ENCODE results near the gene RBMS3. TPM values are rescaled to one million over a fixed set of nuclear protein-coding genes. Genes with fewer than 3 reads are reported as not detected.

RBMS3 gene
- total RNA-seq, 2 experiments from 2014 or later = 1.0 TPM; not detected in 1

- intact Hi-C loops (cut with micrococcal nuclease; ENCODE audit: unreplicated experiment) = no loop called here
- Histone ChIP-seq H3K4me1 (ENCODE audit: insufficient read depth, low read length, poor library complexity, severe bottlenecking) (no peaks in the 10 kb centered on the region), H3K4me3 (ENCODE audit: low read depth, low read length, poor library complexity, severe bottlenecking) (no peak overlapping the region), H4K20me1 (ENCODE audit: insufficient read depth, low read length) (no peaks in the 10 kb centered on the region), H3K27ac (ENCODE audit: low read depth, low read length, poor library complexity, severe bottlenecking) (no peak overlapping the region), H3K36me3 (ENCODE audit: insufficient read depth, low read length) (no peaks in the 10 kb centered on the region), H2AFZ (ENCODE audit: low read length) (no peak overlapping the region), H3K4me2 (ENCODE audit: low read length) (peak overlapping the region; percentile 6; the same call in 1 of the 2 replicates), H3K79me2 (ENCODE audit: insufficient read depth, low read depth, low read length) (no peaks in the 10 kb centered on the region), H3K9me3 (ENCODE audit: low read length) (no peaks in the 10 kb centered on the region), H3K9me2 (ENCODE audit: insufficient read depth, low read length) (no peaks in the 10 kb centered on the region)
- no TSS peak for BruUV-seq (replicated peaks)
- POLR2A ChIA-PET = interaction anchor here (0.7 kb wide), 1 partner anchor 791 kb away, joined by 3 read pairs; no protein-coding TSS in a partner anchor
- CTCF ChIA-PET (ENCODE audit: unreplicated experiment) = no interaction called here
- TF ChIP-seq CTCF (conservative IDR thresholded peaks at IDR 0.05; ENCODE audit: low read length) = no peak
- TF ChIP-seq EZH2phosphoT487 (IDR thresholded peaks at IDR 0.05; ENCODE audit: borderline replicate concordance, low read depth, low read length) = no peak
- DNase-seq (ENCODE audit: low spot score) = no peak
These were observed 316.6 kb downstream of the RBMS3 start for GRCh38 chr3:29597376-29598008.

GRCh38 chr3:29601861-29602585 lies 321.2 kb downstream of the RBMS3 start:
- intact Hi-C loops (cut with micrococcal nuclease; ENCODE audit: unreplicated experiment) = no loop called here
- Histone ChIP-seq H4K20me1 (ENCODE audit: insufficient read depth, low read length) (no peaks in the 10 kb centered on the region), H3K4me1 (ENCODE audit: insufficient read depth, low read length, poor library complexity, severe bottlenecking) (no peaks in the 10 kb centered on the region), H3K79me2 (ENCODE audit: insufficient read depth, low read depth, low read length) (no peaks in the 10 kb centered on the region), H3K4me2 (ENCODE audit: low read length) (no peak overlapping the region), H3K9me2 (ENCODE audit: insufficient read depth, low read length) (no peaks in the 10 kb centered on the region), H3K27ac (ENCODE audit: low read depth, low read length, poor library complexity, severe bottlenecking) (no peak overlapping the region), H2AFZ (ENCODE audit: low read length) (no peak overlapping the region), H3K4me3 (ENCODE audit: low read depth, low read length, poor library complexity, severe bottlenecking) (no peak overlapping the region), H3K9me3 (ENCODE audit: low read length) (no peaks in the 10 kb centered on the region), H3K36me3 (ENCODE audit: insufficient read depth, low read length) (no peaks in the 10 kb centered on the region)
- no peak for DNase-seq (ENCODE audit: low spot score)
- BruUV-seq (replicated peaks) = no TSS peak
- TF ChIP-seq EZH2phosphoT487 (IDR thresholded peaks at IDR 0.05; ENCODE audit: borderline replicate concordance, low read depth, low read length) = no peak
- no peak for TF ChIP-seq CTCF (conservative IDR thresholded peaks at IDR 0.05; ENCODE audit: low read length)
- ChIA-PET POLR2A (interaction anchor here (0.5 kb wide), 1 partner anchor 85 kb away, joined by 3 read pairs; no protein-coding TSS in a partner anchor), CTCF (ENCODE audit: unreplicated experiment) (no interaction called here)

- H3K9me3 ChIP-seq (ENCODE audit: low read length) = no peaks in the 10 kb centered on the region
- H2AFZ ChIP-seq (ENCODE audit: low read length) = no peak overlapping the region
- H3K36me3 ChIP-seq (ENCODE audit: insufficient read depth, low read length) = no peaks in the 10 kb centered on the region
- H3K79me2 ChIP-seq (ENCODE audit: insufficient read depth, low read depth, low read length) = no peaks in the 10 kb centered on the region
- H3K4me1 ChIP-seq (ENCODE audit: insufficient read depth, low read length, poor library complexity, severe bottlenecking) = no peaks in the 10 kb centered on the region
- H3K9me2 ChIP-seq (ENCODE audit: insufficient read depth, low read length) = no peaks in the 10 kb centered on the region
- H4K20me1 ChIP-seq (ENCODE audit: insufficient read depth, low read length) = no peaks in the 10 kb centered on the region
- BruUV-seq (replicated peaks) = no TSS peak
- intact Hi-C loops (cut with micrococcal nuclease; ENCODE audit: unreplicated experiment) = no loop called here
- TF ChIP-seq CTCF (conservative IDR thresholded peaks at IDR 0.05; ENCODE audit: low read length) (no peak), EZH2phosphoT487 (IDR thresholded peaks at IDR 0.05; ENCODE audit: borderline replicate concordance, low read depth, low read length) (no peak)
- no peak for DNase-seq (ENCODE audit: low spot score)
- H3K4me3 ChIP-seq (ENCODE audit: low read depth, low read length, poor library complexity, severe bottlenecking) = no peak overlapping the region
- H3K4me2 ChIP-seq (ENCODE audit: low read length) = no peak overlapping the region
- CTCF ChIA-PET (ENCODE audit: unreplicated experiment) = no interaction called here
- POLR2A ChIA-PET = interaction anchor here (0.7 kb wide), 1 partner anchor 188 kb away, joined by 3 read pairs; no protein-coding TSS in a partner anchor
- no peak overlapping the region for H3K27ac ChIP-seq (ENCODE audit: low read depth, low read length, poor library complexity, severe bottlenecking)
These were observed 325.0 kb downstream of the RBMS3 start for GRCh38 chr3:29605845-29606244.

All from OCI-LY7 (cell line).